GM23338 (cell line): ENCODE results near the gene GALNT7. TPM values are rescaled to one million over a fixed set of nuclear protein-coding genes. Genes with fewer than 3 reads are reported as not detected.

Experiments
- CREB1 ChIP-seq: fragments of 250-450 bp; sonication (Bioruptor Pico); IDR thresholded peaks from 2 replicates; pipeline ENCODE4 v1.5.0; 2020; ENCODE audit warnings: low read depth, mild to moderate bottlenecking, moderate library complexity
- ETS1 ChIP-seq: IDR thresholded peaks from 2 replicates; pipeline ENCODE4 v1.6.1; 2016; ENCODE audit warnings: antibody characterized with exemption
- EZH2 ChIP-seq: fragments of 200-600 bp; sonication (generic); IDR thresholded peaks from one replicate; pipeline ENCODE4 v1.8.0; 2017; ENCODE audit warnings: antibody characterized with exemption, mild to moderate bottlenecking, low read depth; ENCODE audit not compliant: unreplicated experiment
- EZH2phosphoT487 ChIP-seq: fragments of 200-600 bp; sonication (generic); IDR thresholded peaks from one replicate; pipeline ENCODE4 v1.8.1; 2018; ENCODE audit warnings: antibody characterized with exemption; ENCODE audit not compliant: unreplicated experiment
- JUNB ChIP-seq: IDR thresholded peaks from one replicate; pipeline ENCODE4 v1.6.1; 2016; ENCODE audit warnings: antibody characterized with exemption; ENCODE audit not compliant: unreplicated experiment
- STAT1 ChIP-seq: IDR thresholded peaks from one replicate; pipeline ENCODE4 v1.6.1; 2016; ENCODE audit warnings: antibody characterized with exemption; ENCODE audit not compliant: unreplicated experiment
- ZNF114 ChIP-seq: fragments of 250-450 bp; sonication (Bioruptor Pico); IDR thresholded peaks from 2 replicates; pipeline ENCODE4 v1.5.0; 2020; ENCODE audit warnings: mild to moderate bottlenecking, moderate library complexity
- polyA plus RNA-seq: library from polyadenylated mRNA; unstranded; fragments of >200 nt; fragmentation: Nextera tagmentation; extraction: Ambion mirVana; gene quantifications from 2 replicates; pipeline ENCODE4 v1.2.1, GENCODE V29; 2016
- total RNA-seq: library from RNA; depleted of rRNA; stranded (reverse); fragments of >200 nt; shearing (Covaris generic); gene quantifications from 2 replicates; pipeline ENCODE4 v1.2.3, GENCODE V29; 2014
- TF ChIP-seq, protein P1 (sequence below): fragments of 250-450 bp; sonication (Bioruptor Pico); IDR thresholded peaks from 2 replicates; pipeline ENCODE4 v1.5.0; 2020; ENCODE audit warnings: mild to moderate bottlenecking, moderate library complexity

The GALNT7 gene
- total and polyA plus RNA-seq, 2 experiments from 2014 or later: 31.8 to 72.2 TPM

DNA sequence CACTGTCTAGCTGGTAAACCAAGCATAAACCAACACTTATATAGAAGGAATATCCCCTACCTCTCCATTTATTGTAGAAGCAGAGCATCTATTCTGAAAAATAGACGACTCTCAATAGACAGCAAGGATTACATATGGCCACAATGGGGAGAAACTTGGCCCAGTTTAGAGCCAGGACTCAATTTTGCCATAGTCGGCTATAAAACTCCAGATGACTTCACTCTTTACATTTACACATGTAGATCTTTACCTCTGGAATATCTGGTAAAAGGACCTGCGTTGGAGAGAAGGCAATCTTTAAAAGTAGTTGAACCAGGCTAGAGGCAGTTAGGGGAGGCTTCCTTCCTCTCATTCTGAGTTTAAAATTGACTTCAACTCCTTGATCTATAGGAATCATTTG lies 88.2 kb downstream of the GALNT7 start (continued):
- TF ChIP-seq, protein P1, sequence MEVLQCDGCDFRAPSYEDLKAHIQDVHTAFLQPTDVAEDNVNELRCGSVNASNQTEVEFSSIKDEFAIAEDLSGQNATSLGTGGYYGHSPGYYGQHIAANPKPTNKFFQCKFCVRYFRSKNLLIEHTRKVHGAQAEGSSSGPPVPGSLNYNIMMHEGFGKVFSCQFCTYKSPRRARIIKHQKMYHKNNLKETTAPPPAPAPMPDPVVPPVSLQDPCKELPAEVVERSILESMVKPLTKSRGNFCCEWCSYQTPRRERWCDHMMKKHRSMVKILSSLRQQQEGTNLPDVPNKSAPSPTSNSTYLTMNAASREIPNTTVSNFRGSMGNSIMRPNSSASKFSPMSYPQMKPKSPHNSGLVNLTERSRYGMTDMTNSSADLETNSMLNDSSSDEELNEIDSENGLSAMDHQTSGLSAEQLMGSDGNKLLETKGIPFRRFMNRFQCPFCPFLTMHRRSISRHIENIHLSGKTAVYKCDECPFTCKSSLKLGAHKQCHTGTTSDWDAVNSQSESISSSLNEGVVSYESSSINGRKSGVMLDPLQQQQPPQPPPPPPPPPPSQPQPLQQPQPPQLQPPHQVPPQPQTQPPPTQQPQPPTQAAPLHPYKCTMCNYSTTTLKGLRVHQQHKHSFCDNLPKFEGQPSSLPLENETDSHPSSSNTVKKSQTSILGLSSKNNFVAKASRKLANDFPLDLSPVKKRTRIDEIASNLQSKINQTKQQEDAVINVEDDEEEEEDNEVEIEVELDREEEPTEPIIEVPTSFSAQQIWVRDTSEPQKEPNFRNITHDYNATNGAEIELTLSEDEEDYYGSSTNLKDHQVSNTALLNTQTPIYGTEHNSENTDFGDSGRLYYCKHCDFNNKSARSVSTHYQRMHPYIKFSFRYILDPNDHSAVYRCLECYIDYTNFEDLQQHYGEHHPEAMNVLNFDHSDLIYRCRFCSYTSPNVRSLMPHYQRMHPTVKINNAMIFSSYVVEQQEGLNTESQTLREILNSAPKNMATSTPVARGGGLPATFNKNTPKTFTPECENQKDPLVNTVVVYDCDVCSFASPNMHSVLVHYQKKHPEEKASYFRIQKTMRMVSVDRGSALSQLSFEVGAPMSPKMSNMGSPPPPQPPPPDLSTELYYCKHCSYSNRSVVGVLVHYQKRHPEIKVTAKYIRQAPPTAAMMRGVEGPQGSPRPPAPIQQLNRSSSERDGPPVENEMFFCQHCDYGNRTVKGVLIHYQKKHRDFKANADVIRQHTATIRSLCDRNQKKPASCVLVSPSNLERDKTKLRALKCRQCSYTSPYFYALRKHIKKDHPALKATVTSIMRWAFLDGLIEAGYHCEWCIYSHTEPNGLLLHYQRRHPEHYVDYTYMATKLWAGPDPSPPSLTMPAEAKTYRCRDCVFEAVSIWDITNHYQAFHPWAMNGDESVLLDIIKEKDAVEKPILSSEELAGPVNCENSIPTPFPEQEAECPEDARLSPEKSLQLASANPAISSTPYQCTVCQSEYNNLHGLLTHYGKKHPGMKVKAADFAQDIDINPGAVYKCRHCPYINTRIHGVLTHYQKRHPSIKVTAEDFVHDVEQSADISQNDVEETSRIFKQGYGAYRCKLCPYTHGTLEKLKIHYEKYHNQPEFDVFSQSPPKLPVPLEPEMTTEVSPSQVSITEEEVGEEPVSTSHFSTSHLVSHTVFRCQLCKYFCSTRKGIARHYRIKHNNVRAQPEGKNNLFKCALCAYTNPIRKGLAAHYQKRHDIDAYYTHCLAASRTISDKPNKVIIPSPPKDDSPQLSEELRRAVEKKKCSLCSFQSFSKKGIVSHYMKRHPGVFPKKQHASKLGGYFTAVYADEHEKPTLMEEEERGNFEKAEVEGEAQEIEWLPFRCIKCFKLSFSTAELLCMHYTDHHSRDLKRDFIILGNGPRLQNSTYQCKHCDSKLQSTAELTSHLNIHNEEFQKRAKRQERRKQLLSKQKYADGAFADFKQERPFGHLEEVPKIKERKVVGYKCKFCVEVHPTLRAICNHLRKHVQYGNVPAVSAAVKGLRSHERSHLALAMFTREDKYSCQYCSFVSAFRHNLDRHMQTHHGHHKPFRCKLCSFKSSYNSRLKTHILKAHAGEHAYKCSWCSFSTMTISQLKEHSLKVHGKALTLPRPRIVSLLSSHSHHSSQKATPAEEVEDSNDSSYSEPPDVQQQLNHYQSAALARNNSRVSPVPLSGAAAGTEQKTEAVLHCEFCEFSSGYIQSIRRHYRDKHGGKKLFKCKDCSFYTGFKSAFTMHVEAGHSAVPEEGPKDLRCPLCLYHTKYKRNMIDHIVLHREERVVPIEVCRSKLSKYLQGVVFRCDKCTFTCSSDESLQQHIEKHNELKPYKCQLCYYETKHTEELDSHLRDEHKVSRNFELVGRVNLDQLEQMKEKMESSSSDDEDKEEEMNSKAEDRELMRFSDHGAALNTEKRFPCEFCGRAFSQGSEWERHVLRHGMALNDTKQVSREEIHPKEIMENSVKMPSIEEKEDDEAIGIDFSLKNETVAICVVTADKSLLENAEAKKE (CRISPR knock-in tag): no peak
- TF ChIP-seq ZNF114 (CRISPR knock-in tag): no peak
- no peak for TF ChIP-seq ETS1
- no peak for TF ChIP-seq EZH2
- TF ChIP-seq STAT1: no peak
- no peak for TF ChIP-seq CREB1
- no peak for TF ChIP-seq EZH2phosphoT487
- TF ChIP-seq JUNB: no peak
